ENCODE data around the gene TMEM151B. TPM values are rescaled to one million over a fixed set of nuclear protein-coding genes. Genes with fewer than 3 reads are reported as not detected.
A peak's percentile ranks its signal among the peaks of the same experiment; 100 is the strongest.

Gene TMEM151B
- total and polyA plus RNA-seq, 10 of the 15 experiments (the other 5 are each of a cell fraction or from before 2014, with no cell fraction given): 0.01 to 0.19 (median 0.05) TPM; not detected in 6

GRCh38 chr6:44247338-44248302, 22.6 kb upstream of the TMEM151B start (continued):
- TF ChIP-seq BACH1 (IDR thresholded peaks at IDR 0.05; ENCODE audit: borderline replicate concordance) (peak; percentile 98), NR2C2 (IDR thresholded peaks at IDR 0.05; ENCODE audit: borderline replicate concordance, control insufficient read depth, insufficient read length, low read depth) (no peak), ZZZ3 (IDR thresholded peaks at IDR 0.05; ENCODE audit: control insufficient read depth, insufficient read length, low read depth) (no peak), SPI1 (IDR thresholded peaks at IDR 0.05; ENCODE audit: borderline replicate concordance, insufficient read depth, low read depth, low read length) (no peak), E2F8 (IDR thresholded peaks at IDR 0.05; ENCODE audit: low read depth, partially characterized antibody) (no peak), NFYB (IDR thresholded peaks at IDR 0.05; ENCODE audit: insufficient read depth, low read depth, low read length) (no peak), ZNF207 (IDR thresholded peaks at IDR 0.05; ENCODE audit: borderline replicate concordance) (no peak; the same call in none of the 2 replicates), RAD51 (IDR thresholded peaks at IDR 0.05) (no peak), PKNOX1 (IDR thresholded peaks at IDR 0.05) (no peak), PRDM15 (CRISPR knock-in tag; IDR thresholded peaks at IDR 0.05) (no peak), KDM1A (IDR thresholded peaks at IDR 0.05; ENCODE audit: borderline replicate concordance) (no peak), ZNF687 (IDR thresholded peaks at IDR 0.05) (no peak)

Data from GM12878 (cell line).